Uterus (tissue), 2 donors: ENCODE measurements around the gene MAPRE2.

ENCODE experiments used
- POLR2A ChIP-seq, 2 donors: fragments of 450-650 bp; IDR thresholded peaks; one replicate each; pipeline ENCODE4 v1.6.1; 2016; ENCODE audit warnings: antibody characterized with exemption in 2 of 2, mild to moderate bottlenecking in 1 of 2, moderate library complexity in 1 of 2
- TF ChIP-seq, protein P1 (sequence below), 4 experiments: fragments of 200-600 bp in 2 of 4; fragments of 450-650 bp in 2 of 4; sonication (generic) in 2 of 4; IDR thresholded peaks; one replicate each; pipeline ENCODE4 v1.5.1; 2016 to 2019; ENCODE audit warnings: antibody characterized with exemption in 4 of 4, mild to moderate bottlenecking in 2 of 4, moderate library complexity in 1 of 4

DNA sequence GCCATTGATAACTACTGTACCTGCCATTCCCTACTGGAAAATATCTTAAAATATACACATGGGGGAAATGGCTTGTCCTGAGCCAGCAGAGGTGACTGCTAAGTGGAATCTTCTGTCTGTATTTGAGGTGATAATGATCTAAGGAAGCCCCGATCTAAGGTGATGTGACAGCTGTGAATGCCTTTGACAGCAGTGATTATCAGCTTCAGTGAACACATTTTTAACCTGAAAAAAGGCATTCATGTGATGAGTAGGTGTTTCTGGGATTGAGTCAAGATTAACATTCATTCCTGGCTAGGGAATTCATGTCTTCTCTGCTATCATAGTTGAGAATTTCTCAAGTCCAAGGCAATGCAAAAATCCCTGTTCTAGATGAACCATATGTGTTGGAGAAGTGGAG, 9.1 kb upstream of the MAPRE2 start:
- TF ChIP-seq, protein P1, sequence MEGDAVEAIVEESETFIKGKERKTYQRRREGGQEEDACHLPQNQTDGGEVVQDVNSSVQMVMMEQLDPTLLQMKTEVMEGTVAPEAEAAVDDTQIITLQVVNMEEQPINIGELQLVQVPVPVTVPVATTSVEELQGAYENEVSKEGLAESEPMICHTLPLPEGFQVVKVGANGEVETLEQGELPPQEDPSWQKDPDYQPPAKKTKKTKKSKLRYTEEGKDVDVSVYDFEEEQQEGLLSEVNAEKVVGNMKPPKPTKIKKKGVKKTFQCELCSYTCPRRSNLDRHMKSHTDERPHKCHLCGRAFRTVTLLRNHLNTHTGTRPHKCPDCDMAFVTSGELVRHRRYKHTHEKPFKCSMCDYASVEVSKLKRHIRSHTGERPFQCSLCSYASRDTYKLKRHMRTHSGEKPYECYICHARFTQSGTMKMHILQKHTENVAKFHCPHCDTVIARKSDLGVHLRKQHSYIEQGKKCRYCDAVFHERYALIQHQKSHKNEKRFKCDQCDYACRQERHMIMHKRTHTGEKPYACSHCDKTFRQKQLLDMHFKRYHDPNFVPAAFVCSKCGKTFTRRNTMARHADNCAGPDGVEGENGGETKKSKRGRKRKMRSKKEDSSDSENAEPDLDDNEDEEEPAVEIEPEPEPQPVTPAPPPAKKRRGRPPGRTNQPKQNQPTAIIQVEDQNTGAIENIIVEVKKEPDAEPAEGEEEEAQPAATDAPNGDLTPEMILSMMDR (IDR thresholded peaks at IDR 0.05) = no peak
- TF ChIP-seq POLR2A (IDR thresholded peaks at IDR 0.05) = no peak
